Suprapubic skin (tissue), 4 donors: ENCODE measurements around the gene TM9SF2. TPM values are rescaled to one million over a fixed set of nuclear protein-coding genes. Genes with fewer than 3 reads are reported as not detected.

Source experiments
- DNase-seq, 2 donors: peaks; one replicate each; pipeline ENCODE4 v3.0.0-alpha.2; 2019; ENCODE audit warnings: low spot score in 2 of 2
- H3K27ac ChIP-seq: fragments of 200-600 bp; sonication (generic); one replicate; pipeline ENCODE4 v1.5.1; 2019
- H3K27me3 ChIP-seq: fragments of 200-600 bp; sonication (generic); one replicate; pipeline ENCODE4 v1.5.1; 2019
- H3K36me3 ChIP-seq: fragments of 200-600 bp; sonication (generic); one replicate; pipeline ENCODE4 v1.5.1; 2019
- H3K4me1 ChIP-seq: fragments of 200-600 bp; sonication (generic); one replicate; pipeline ENCODE4 v1.5.1; 2019
- H3K4me3 ChIP-seq: fragments of 200-600 bp; sonication (generic); one replicate; pipeline ENCODE4 v1.5.1; 2019; ENCODE audit warnings: mild to moderate bottlenecking
- H3K9me3 ChIP-seq: fragments of 200-600 bp; sonication (generic); one replicate; pipeline ENCODE4 v1.5.1; 2019
- CTCF ChIP-seq, 2 donors: fragments of 200-600 bp in 1 of 2; fragments of 450-650 bp in 1 of 2; sonication (generic) in 1 of 2; IDR thresholded peaks; one replicate each; pipeline ENCODE4 v1.5.1; 2016 to 2019; ENCODE audit warnings: antibody characterized with exemption in 2 of 2, mild to moderate bottlenecking in 1 of 2, moderate library complexity in 1 of 2
- EP300 ChIP-seq: sonication (generic); formaldehyde crosslinking; IDR thresholded peaks from one replicate; pipeline ENCODE4 v1.6.1; 2017; ENCODE audit warnings: antibody characterized with exemption
- POLR2A ChIP-seq, 2 donors: fragments of 450-650 bp; IDR thresholded peaks; one replicate each; pipeline ENCODE4 v1.6.1; 2017; ENCODE audit warnings: antibody characterized with exemption in 2 of 2, mild to moderate bottlenecking in 2 of 2, moderate library complexity in 2 of 2
- POLR2AphosphoS5 ChIP-seq, 3 donors: sonication (generic); formaldehyde crosslinking; IDR thresholded peaks; one replicate each; pipeline ENCODE4 v1.6.1; 2017; ENCODE audit warnings: antibody characterized with exemption in 3 of 3
- WGBS: methylation state at CpG from one replicate; pipeline ENCODE4 v1.1.5; 2018; 5-methylcytosine and 5-hydroxymethylcytosine counted together
- total RNA-seq, 4 donors: library from RNA; depleted of rRNA; stranded (reverse); fragments of >200 nt; gene quantifications; one replicate each; pipeline ENCODE4 v1.1.0, GENCODE V29; 2016

Gene TM9SF2
- total RNA-seq, 4 donors from 2014 or later, result 64.2 to 108 (median 91.4) TPM

- Histone ChIP-seq H3K27ac (no peak overlapping the region), H3K36me3 (peaks cover 93% of the 10 kb centered on the region), H3K27me3 (no peaks in the 10 kb centered on the region), H3K4me3 (no peak overlapping the region), H3K4me1 (no peaks in the 10 kb centered on the region), H3K9me3 (no peaks in the 10 kb centered on the region)
- TF ChIP-seq POLR2A (IDR thresholded peaks at IDR 0.05) (no peak), POLR2AphosphoS5 (IDR thresholded peaks at IDR 0.05) (no peak), CTCF (IDR thresholded peaks at IDR 0.05) (no peak), EP300 (no peak)
- no peak for DNase-seq
- 89% methylated on average over 7 of the region's 7 CpGs for WGBS
These were observed 44.7 kb downstream of the TM9SF2 start for GRCh38 chr13:99545979-99546378.

- Histone ChIP-seq H3K4me1 (no peaks in the 10 kb centered on the region), H3K9me3 (no peaks in the 10 kb centered on the region), H3K4me3 (no peak overlapping the region), H3K27ac (no peak overlapping the region), H3K36me3 (peaks cover 93% of the 10 kb centered on the region), H3K27me3 (no peaks in the 10 kb centered on the region)
- WGBS, result 94% methylated on average over 7 of the region's 7 CpGs
- no peak for DNase-seq
- no peak for TF ChIP-seq POLR2A (IDR thresholded peaks at IDR 0.05)
- TF ChIP-seq CTCF (IDR thresholded peaks at IDR 0.05), result no peak
- TF ChIP-seq EP300, result no peak
- TF ChIP-seq POLR2AphosphoS5 (IDR thresholded peaks at IDR 0.05), result no peak
These were observed 45.6 kb downstream of the TM9SF2 start for GRCh38 chr13:99546878-99547277.

GRCh38 chr13:99548448-99548847 is 47.2 kb downstream of the TM9SF2 start:
- peaks cover 93% of the 10 kb centered on the region for H3K36me3 ChIP-seq

GRCh38 chr13:99553033-99553432 is 51.8 kb downstream of the TM9SF2 start:
- 77% methylated on average over 5 of the region's 5 CpGs for WGBS
- no peak for DNase-seq
- Histone ChIP-seq H3K4me3 (no peak overlapping the region), H3K27me3 (no peaks in the 10 kb centered on the region), H3K9me3 (no peaks in the 10 kb centered on the region), H3K4me1 (no peaks in the 10 kb centered on the region), H3K27ac (no peak overlapping the region), H3K36me3 (peaks cover 87% of the 10 kb centered on the region)
- TF ChIP-seq POLR2A (IDR thresholded peaks at IDR 0.05) (no peak), POLR2AphosphoS5 (IDR thresholded peaks at IDR 0.05) (no peak), CTCF (IDR thresholded peaks at IDR 0.05) (no peak), EP300 (no peak)

More at GRCh38 chr13:99548448-99548847, 47.2 kb downstream of the TM9SF2 start:
- no peak for DNase-seq
- H3K4me1 ChIP-seq, result no peaks in the 10 kb centered on the region
- H3K27ac ChIP-seq, result no peak overlapping the region
- no peaks in the 10 kb centered on the region for H3K9me3 ChIP-seq
- WGBS, result 84% methylated on average over 4 of the region's 4 CpGs
- no peak overlapping the region for H3K4me3 ChIP-seq
- no peaks in the 10 kb centered on the region for H3K27me3 ChIP-seq
- TF ChIP-seq POLR2AphosphoS5 (IDR thresholded peaks at IDR 0.05) (no peak), CTCF (IDR thresholded peaks at IDR 0.05) (no peak), EP300 (no peak), POLR2A (IDR thresholded peaks at IDR 0.05) (no peak)

- TF ChIP-seq CTCF (IDR thresholded peaks at IDR 0.05), result no peak
- no peak for TF ChIP-seq EP300
- no peak for TF ChIP-seq POLR2A (IDR thresholded peaks at IDR 0.05)
- no peak for TF ChIP-seq POLR2AphosphoS5 (IDR thresholded peaks at IDR 0.05)
- 81% methylated on average over 5 of the region's 5 CpGs for WGBS
- Histone ChIP-seq H3K9me3 (no peaks in the 10 kb centered on the region), H3K4me3 (no peak overlapping the region), H3K27me3 (no peaks in the 10 kb centered on the region), H3K27ac (no peak overlapping the region), H3K36me3 (peaks cover 80% of the 10 kb centered on the region), H3K4me1 (no peaks in the 10 kb centered on the region)
- DNase-seq, result no peak
These were observed 53.9 kb downstream of the TM9SF2 start for GRCh38 chr13:99555149-99555548.
